HEK293T (cell line): ENCODE measurements around the gene GALNT8.

Source experiments
- ELF4 ChIP-seq: fragments of 450-650 bp; IDR thresholded peaks from 2 replicates; pipeline ENCODE4 v1.6.1; 2017; ENCODE audit warnings: antibody characterized with exemption
- TF ChIP-seq, protein P1 (sequence below): fragments of 450-650 bp; IDR thresholded peaks from 2 replicates; pipeline ENCODE4 v1.6.1; 2016

DNA sequence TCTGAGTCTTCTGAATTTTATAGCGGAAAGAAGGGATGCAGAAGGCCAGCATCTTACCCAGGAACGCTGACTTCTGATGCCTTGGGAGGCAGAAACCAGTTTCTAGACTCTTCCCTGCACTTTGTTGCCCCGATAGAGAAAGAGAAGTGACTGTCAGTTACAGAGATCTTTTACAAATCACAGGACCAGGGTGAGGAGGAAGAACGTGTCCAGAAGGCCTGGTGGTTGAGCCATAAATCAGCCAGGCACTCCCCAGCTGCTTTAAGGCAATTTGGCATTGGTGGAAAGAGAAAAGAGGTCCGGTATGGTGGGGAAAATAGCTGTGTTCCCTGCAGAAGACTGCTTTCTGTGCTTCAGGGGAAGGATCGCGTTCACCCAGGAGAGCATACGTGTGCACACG is 100.8 kb downstream of the GALNT8 start:
- TF ChIP-seq, protein P1, sequence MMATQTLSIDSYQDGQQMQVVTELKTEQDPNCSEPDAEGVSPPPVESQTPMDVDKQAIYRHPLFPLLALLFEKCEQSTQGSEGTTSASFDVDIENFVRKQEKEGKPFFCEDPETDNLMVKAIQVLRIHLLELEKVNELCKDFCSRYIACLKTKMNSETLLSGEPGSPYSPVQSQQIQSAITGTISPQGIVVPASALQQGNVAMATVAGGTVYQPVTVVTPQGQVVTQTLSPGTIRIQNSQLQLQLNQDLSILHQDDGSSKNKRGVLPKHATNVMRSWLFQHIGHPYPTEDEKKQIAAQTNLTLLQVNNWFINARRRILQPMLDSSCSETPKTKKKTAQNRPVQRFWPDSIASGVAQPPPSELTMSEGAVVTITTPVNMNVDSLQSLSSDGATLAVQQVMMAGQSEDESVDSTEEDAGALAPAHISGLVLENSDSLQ = no peak
- no peak for TF ChIP-seq ELF4
